IMR-90 (cell line): ENCODE data around the gene CLNS1A. TPM values are rescaled to one million over a fixed set of nuclear protein-coding genes. Genes with fewer than 3 reads are reported as not detected.

ENCODE experiments used
- ATAC-seq: fragments of 200-7000 bp; cut with Tn5 transposase; 2 replicates; pipeline ENCODE4 v1.9.1; 2020; ENCODE audit warnings: low read depth, mild to moderate bottlenecking, moderate library complexity
- BruUV-seq: library from RNA; stranded (reverse); fragments of 400-500 nt; replicated peaks from 2 replicates; lab custom pipeline; 2021; lab: Mats Ljungman, UMichigan
- CTCF ChIA-PET: fragments of 300-600 bp; formaldehyde crosslinking; extraction: SDS; loops from one replicate; lab custom pipeline; 2021; ENCODE audit warnings: antibody characterized with exemption; lab: Yijun Ruan, JAX
- POLR2A ChIA-PET: fragments of 300-600 bp; sonication (Branson Sonifier 250); formaldehyde crosslinking; loops from one replicate; lab custom pipeline; 2022; ENCODE audit warnings: antibody characterized with exemption; ENCODE audit not compliant: unreplicated experiment; lab: Charles Lee
- DNase-seq: peaks from one replicate; pipeline ENCODE4 v3.0.0; 2013
- H2AFZ ChIP-seq: replicated peaks from 2 replicates; pipeline ENCODE3; 2013; ENCODE audit warnings: low read length, mild to moderate bottlenecking; ENCODE audit not compliant: poor library complexity
- H2AK5ac ChIP-seq: 2 replicates; pipeline ENCODE4 v1.6.1; 2013; ENCODE audit warnings: low read depth, low read length, inconsistent platforms
- H2AK9ac ChIP-seq: replicated peaks from 2 replicates; pipeline ENCODE3; 2013; ENCODE audit warnings: mild to moderate bottlenecking, low read depth, low read length, moderate library complexity; ENCODE audit not compliant: poor library complexity
- H2BK120ac ChIP-seq: 2 replicates; pipeline ENCODE4 v1.6.1; 2013; ENCODE audit warnings: low read depth, low read length, inconsistent platforms
- H2BK15ac ChIP-seq: 3 replicates; pipeline ENCODE4 v1.6.1; 2013; ENCODE audit warnings: low read depth, low read length, inconsistent platforms
- H2BK20ac ChIP-seq: 2 replicates; pipeline ENCODE4 v1.6.1; 2013; ENCODE audit warnings: low read depth, mild to moderate bottlenecking, inconsistent platforms, low read length, moderate library complexity
- H2BK5ac ChIP-seq: 2 replicates; pipeline ENCODE4 v1.6.1; 2013; ENCODE audit warnings: mild to moderate bottlenecking, low read depth, low read length, inconsistent platforms; ENCODE audit not compliant: poor library complexity, severe bottlenecking
- H3K14ac ChIP-seq: replicated peaks from 2 replicates; pipeline ENCODE4 v1.6.1; 2013; ENCODE audit warnings: low read depth, low read length, inconsistent platforms
- H3K18ac ChIP-seq: 2 replicates; pipeline ENCODE4 v1.6.1; 2013; ENCODE audit warnings: low read depth, low read length, control low read depth
- H3K23ac ChIP-seq: 2 replicates; pipeline ENCODE4 v1.6.1; 2013; ENCODE audit warnings: low read depth, low read length, inconsistent platforms
- H3K27ac ChIP-seq: 2 replicates; pipeline ENCODE4 v1.5.1; 2013; ENCODE audit warnings: mild to moderate bottlenecking, control low read depth, low read length; ENCODE audit not compliant: insufficient read depth
- H3K27me3 ChIP-seq: 2 replicates; pipeline ENCODE4 v1.6.1; 2013; ENCODE audit warnings: low read length; ENCODE audit not compliant: control insufficient read depth, insufficient read depth
- H3K36me3 ChIP-seq: 2 replicates; pipeline ENCODE4 v1.6.1; 2013; ENCODE audit warnings: low read length, mixed read lengths; ENCODE audit not compliant: control insufficient read depth, insufficient read depth
- H3K4ac ChIP-seq: 2 replicates; pipeline ENCODE4 v1.6.1; 2013; ENCODE audit warnings: low read depth, low read length, inconsistent platforms
- H3K4me1 ChIP-seq: 2 replicates; pipeline ENCODE4 v1.6.1; 2013; ENCODE audit warnings: low read length, mixed read lengths; ENCODE audit not compliant: control insufficient read depth, insufficient read depth
- H3K4me2 ChIP-seq: 2 replicates; pipeline ENCODE4 v1.6.1; 2013; ENCODE audit warnings: low read depth, mild to moderate bottlenecking, control low read depth, low read length, moderate library complexity
- H3K4me3 ChIP-seq: 2 replicates; pipeline ENCODE4 v1.5.1; 2013; ENCODE audit warnings: low read depth, mild to moderate bottlenecking, control low read depth, low read length, moderate library complexity; ENCODE audit not compliant: insufficient read depth
- H3K56ac ChIP-seq: 2 replicates; pipeline ENCODE4 v1.6.1; 2013; ENCODE audit warnings: low read length, inconsistent platforms; ENCODE audit not compliant: insufficient read depth; ENCODE audit errors: extremely low read depth
- H3K79me1 ChIP-seq, 2 experiments: 2 replicates each; pipeline ENCODE4 v1.6.1; 2013; ENCODE audit warnings: low read length in 2 of 2, inconsistent platforms in 1 of 2, low read depth in 1 of 2
- H3K9ac ChIP-seq: 2 replicates; pipeline ENCODE4 v1.6.1; 2013; ENCODE audit warnings: low read depth, low read length, control low read depth
- H3K9me1 ChIP-seq: 2 replicates; pipeline ENCODE4 v1.6.1; 2013; ENCODE audit warnings: low read length, inconsistent platforms; ENCODE audit not compliant: insufficient read depth
- H3K9me3 ChIP-seq: 2 replicates; pipeline ENCODE4 v1.6.1; 2013; ENCODE audit warnings: low read length; ENCODE audit not compliant: control insufficient read depth, insufficient read depth
- H4K20me1 ChIP-seq: 2 replicates; pipeline ENCODE4 v1.6.1; 2013; ENCODE audit warnings: low read length, inconsistent platforms; ENCODE audit not compliant: insufficient read depth
- H4K5ac ChIP-seq: 2 replicates; pipeline ENCODE4 v1.6.1; 2013; ENCODE audit warnings: mild to moderate bottlenecking, low read depth, low read length, control low read depth
- H4K8ac ChIP-seq, 2 experiments: 2 replicates each; pipeline ENCODE4 v1.6.1; 2013; ENCODE audit warnings: low read depth in 2 of 2, low read length in 2 of 2, control low read depth in 1 of 2, inconsistent platforms in 1 of 2
- H4K91ac ChIP-seq: 2 replicates; pipeline ENCODE4 v1.6.1; 2013; ENCODE audit warnings: low read depth, low read length, inconsistent platforms; ENCODE audit not compliant: insufficient read depth
- BHLHE40 ChIP-seq: fragments of 150-350 bp; IDR thresholded peaks from 2 replicates; pipeline ENCODE4 v1.6.1; 2016; ENCODE audit warnings: mild to moderate bottlenecking, low read depth, low read length
- CEBPB ChIP-seq: IDR thresholded peaks from 2 replicates; pipeline ENCODE4 v1.6.1; 2012; ENCODE audit warnings: low read depth, low read length, improper control_type of control experiment
- FOS ChIP-seq: fragments of 150-350 bp; IDR thresholded peaks from 2 replicates; pipeline ENCODE4 v1.6.1; 2016; ENCODE audit warnings: low read depth, low read length
- MAZ ChIP-seq: IDR thresholded peaks from 2 replicates; pipeline ENCODE4 v1.6.1; 2012; ENCODE audit warnings: low read depth, mild to moderate bottlenecking, low read length, improper control_type of control experiment, moderate library complexity, borderline replicate concordance
- MXI1 ChIP-seq: IDR thresholded peaks from 2 replicates; pipeline ENCODE4 v1.6.1; 2012; ENCODE audit warnings: low read depth, mild to moderate bottlenecking, low read length, moderate library complexity, borderline replicate concordance
- NFE2L2 ChIP-seq: fragments of 150-350 bp; IDR thresholded peaks from 2 replicates; pipeline ENCODE4 v1.6.1; 2016; ENCODE audit warnings: low read depth, mild to moderate bottlenecking, low read length
- POLR2A ChIP-seq: IDR thresholded peaks from 2 replicates; pipeline ENCODE4 v1.6.1; 2012; ENCODE audit warnings: mild to moderate bottlenecking, low read depth, low read length
- RAD21 ChIP-seq: IDR thresholded peaks from 2 replicates; pipeline ENCODE4 v1.6.1; 2012; ENCODE audit warnings: low read length, improper control_type of control experiment
- RCOR1 ChIP-seq: IDR thresholded peaks from 2 replicates; pipeline ENCODE4 v1.6.1; 2012; ENCODE audit warnings: mild to moderate bottlenecking, low read length, improper control_type of control experiment; ENCODE audit not compliant: insufficient replicate concordance
- SMC3 ChIP-seq: fragments of 150-350 bp; IDR thresholded peaks from 2 replicates; pipeline ENCODE4 v1.6.1; 2016; ENCODE audit warnings: low read depth, mild to moderate bottlenecking, antibody characterized with exemption, low read length, moderate library complexity
- WGBS, 2 experiments: methylation state at CpG; one replicate each; pipeline versions ENCODE4 v1.1.5 to v1.1.7; 2013; ENCODE audit warnings: missing lambda C conversion rate in 2 of 2; ENCODE audit not compliant: insufficient read length in 1 of 2; ENCODE audit errors: extremely low coverage in 2 of 2; 5-methylcytosine and 5-hydroxymethylcytosine counted together
- dilution Hi-C: fragments of 300-500 bp; cut with HindIII; formaldehyde crosslinking; loops from one replicate; pipeline ENCODE4 v1.14.3; 2018; ENCODE audit warnings: low sequenced_read_pairs; ENCODE audit not compliant: unreplicated experiment
- in situ Hi-C: fragments of 300-500 bp; cut with MboI; formaldehyde crosslinking; loops from 3 replicates; pipeline ENCODE4 v1.14.3; 2019; ENCODE audit warnings: low sequenced_read_pairs, inconsistent platforms, mixed read lengths
- intact Hi-C: fragments of 100-400 bp; cut with micrococcal nuclease; formaldehyde crosslinking; loops from 2 replicates; pipeline ENCODE4 v1.10.0; 2022
- polyA plus RNA-seq, 3 experiments: library from polyadenylated mRNA; depleted of rRNA; stranded (reverse); fragments of >200 nt; gene quantifications; 2 replicates each; pipeline ENCODE4 v1.2.3, GENCODE V29; 2012; ENCODE audit warnings: low replicate concordance in 1 of 3
- total RNA-seq: library from RNA; depleted of rRNA; stranded (reverse); fragments of >200 nt; gene quantifications from 2 replicates; pipeline ENCODE4 v1.2.3, GENCODE V29; 2012
- TF ChIP-seq, protein P1 (sequence below): fragments of 150-350 bp; IDR thresholded peaks from 2 replicates; pipeline ENCODE4 v1.6.1; 2017; ENCODE audit warnings: mild to moderate bottlenecking, antibody characterized with exemption, low read length, low read depth

Gene CLNS1A
- total and polyA plus RNA-seq, 2 of the 4 experiments (the other 2 are of a cell fraction), result 66.7 to 97.0 TPM

DNA sequence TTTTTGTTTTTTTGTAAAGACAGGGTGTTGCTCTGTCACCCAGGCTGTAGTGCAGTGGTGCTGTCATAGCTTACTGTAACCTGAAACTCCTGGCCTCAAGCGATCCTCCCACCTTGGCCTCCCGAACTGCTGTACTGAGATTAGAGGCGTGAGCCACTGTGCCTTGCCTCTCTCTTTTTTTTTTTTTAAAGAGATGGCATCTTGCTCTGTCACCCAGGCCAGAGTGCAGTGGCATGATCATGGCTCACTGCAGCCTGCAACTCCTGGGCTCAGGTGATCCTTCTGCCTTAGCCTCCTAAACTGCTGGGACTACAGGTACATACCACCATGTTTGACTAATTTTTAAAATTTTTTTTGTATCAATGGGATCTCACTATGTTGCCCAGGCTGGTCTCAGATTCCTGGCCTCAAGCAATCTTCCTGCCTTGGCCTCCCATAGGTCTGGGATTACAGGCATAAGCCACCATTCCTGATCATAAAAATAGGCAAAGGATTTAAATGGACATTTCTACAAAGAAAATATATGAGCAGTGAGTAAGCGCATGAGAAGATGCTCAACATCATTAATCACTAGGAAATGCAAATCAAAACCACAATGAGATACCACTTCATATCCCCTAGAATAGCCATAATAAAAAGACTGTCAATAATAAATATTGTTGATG, 17.3 kb upstream of the CLNS1A start:
- H4K5ac ChIP-seq, result peak overlapping the region; percentile 19; the same call in 1 of the 2 replicates
- CTCF ChIA-PET, result no interaction called here
- no peak overlapping the region for H3K9ac ChIP-seq
- dilution Hi-C loops (no loop called here), in situ Hi-C loops (no loop called here), intact Hi-C loops (no loop called here)
- 0 out of 2 replicates have a peak overlapping the region, but pooled peaks have one; percentile 59 for H3K14ac ChIP-seq
- ATAC-seq (peak; percentile 49), DNase-seq (peak; percentile 70)
- H3K9me3 ChIP-seq, result no peaks in the 10 kb centered on the region
- peak overlapping the region; percentile 88 for H3K4ac ChIP-seq
- H3K79me1 ChIP-seq, result no peaks in the 10 kb centered on the region
- peak overlapping the region; percentile 74 for H3K18ac ChIP-seq
- POLR2A ChIA-PET, result no interaction called here
- peaks cover 11% of the 10 kb centered on the region for H3K4me1 ChIP-seq
- H2BK15ac ChIP-seq, result peak overlapping the region; percentile 74; the same call in 1 of the 3 replicates
- WGBS, 2 experiments, result 78% methylated on average over 3 of the region's 4 CpGs; no CpG with 5 or more reads in 1 of the 2 experiments
- 0 out of 2 replicates have a peak, but pooled peaks cover 3% of the 10 kb centered on the region for H3K9me1 ChIP-seq
- no peak overlapping the region for H2AFZ ChIP-seq
- no TSS peak for BruUV-seq
- H4K91ac ChIP-seq, result peak overlapping the region; percentile 59
- H3K4me2 ChIP-seq, result peak overlapping the region; percentile 8; the same call in 1 of the 2 replicates
- no peak overlapping the region for H3K4me3 ChIP-seq
- H3K27ac ChIP-seq, result peak overlapping the region; percentile 85; the same call in 1 of the 2 replicates
- H4K20me1 ChIP-seq, result no peaks in the 10 kb centered on the region; the same call in 1 of the 2 replicates
- H2AK5ac ChIP-seq, result peak overlapping the region; percentile 94
- H3K56ac ChIP-seq, result no peak overlapping the region
- H2BK20ac ChIP-seq, result peak overlapping the region; percentile 54; the same call in 1 of the 2 replicates
- H2BK5ac ChIP-seq, result peak overlapping the region; percentile 85
- no peaks in the 10 kb centered on the region for H3K27me3 ChIP-seq
- no peak for TF ChIP-seq RAD21
- no peak for TF ChIP-seq MAZ
- TF ChIP-seq SMC3, result no peak
- no peak for TF ChIP-seq RCOR1
- no peak for TF ChIP-seq CEBPB
- no peak for TF ChIP-seq MXI1
- TF ChIP-seq, protein P1, sequence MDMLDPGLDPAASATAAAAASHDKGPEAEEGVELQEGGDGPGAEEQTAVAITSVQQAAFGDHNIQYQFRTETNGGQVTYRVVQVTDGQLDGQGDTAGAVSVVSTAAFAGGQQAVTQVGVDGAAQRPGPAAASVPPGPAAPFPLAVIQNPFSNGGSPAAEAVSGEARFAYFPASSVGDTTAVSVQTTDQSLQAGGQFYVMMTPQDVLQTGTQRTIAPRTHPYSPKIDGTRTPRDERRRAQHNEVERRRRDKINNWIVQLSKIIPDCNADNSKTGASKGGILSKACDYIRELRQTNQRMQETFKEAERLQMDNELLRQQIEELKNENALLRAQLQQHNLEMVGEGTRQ, result no peak
- TF ChIP-seq NFE2L2, result no peak
- TF ChIP-seq POLR2A, result no peak
- TF ChIP-seq BHLHE40, result no peak
- TF ChIP-seq FOS, result no peak
- H3K36me3 ChIP-seq, result no peaks in the 10 kb centered on the region
- H3K23ac ChIP-seq, result no peak overlapping the region
- peak overlapping the region; percentile 72 for H2BK120ac ChIP-seq
- H2AK9ac ChIP-seq, result no peak overlapping the region
- H4K8ac ChIP-seq, result peak overlapping the region; percentile 84 to 89; a peak in 3 of 4 replicates
